Prostate gland (tissue), 2 donors: ENCODE measurements around the gene DNAJC5G.

Experiments
- CTCF ChIP-seq, 4 experiments: fragments of 200-600 bp in 2 of 4; fragments of 450-650 bp in 2 of 4; sonication (generic) in 2 of 4; IDR thresholded peaks; 1 replicate in 3 of 4; 2 replicates in 1 of 4; pipeline ENCODE4 v1.5.1; 2016 to 2019; ENCODE audit warnings: antibody characterized with exemption in 4 of 4, mild to moderate bottlenecking in 2 of 4, moderate library complexity in 2 of 4
- POLR2AphosphoS5 ChIP-seq: sonication (generic); formaldehyde crosslinking; IDR thresholded peaks from one replicate; pipeline ENCODE4 v1.6.1; 2017; ENCODE audit warnings: antibody characterized with exemption

- TF ChIP-seq CTCF (IDR thresholded peaks at IDR 0.05) (no peak), POLR2AphosphoS5 (no peak)
Observed at GRCh38 chr2:27282892-27283291, 7.7 kb downstream of the DNAJC5G start.
